IPS-20b (cell line): ENCODE results near the gene PTCH2.
A peak's percentile ranks its signal among the peaks of the same experiment; 100 is the strongest.

ENCODE experiments used
- H3K27ac ChIP-seq: one replicate; pipeline ENCODE4 v1.5.1; 2013; ENCODE audit warnings: low read length
- H3K27me3 ChIP-seq: 2 replicates; pipeline ENCODE4 v1.6.1; 2013; ENCODE audit warnings: mild to moderate bottlenecking, low read length, inconsistent platforms; ENCODE audit not compliant: insufficient read depth
- H3K36me3 ChIP-seq: 2 replicates; pipeline ENCODE4 v1.6.1; 2013; ENCODE audit warnings: low read depth, mild to moderate bottlenecking, inconsistent platforms, low read length, moderate library complexity; ENCODE audit not compliant: insufficient read depth
- H3K4me1 ChIP-seq: 2 replicates; pipeline ENCODE4 v1.6.1; 2013; ENCODE audit warnings: mild to moderate bottlenecking, control low read depth, inconsistent platforms, low read length, moderate library complexity; ENCODE audit not compliant: insufficient read depth
- H3K4me3 ChIP-seq: 2 replicates; pipeline ENCODE4 v1.5.1; 2013; ENCODE audit warnings: mild to moderate bottlenecking, low read length, inconsistent platforms
- H3K9ac ChIP-seq: 2 replicates; pipeline ENCODE4 v1.6.1; 2013; ENCODE audit warnings: low read depth, mild to moderate bottlenecking, inconsistent platforms, low read length, moderate library complexity
- H3K9me3 ChIP-seq: 2 replicates; pipeline ENCODE4 v1.6.1; 2013; ENCODE audit warnings: mild to moderate bottlenecking, low read depth, low read length, inconsistent platforms; ENCODE audit not compliant: insufficient read depth

PTCH2 gene

GRCh38 chr1:44790968-44791801, 51.9 kb downstream of the PTCH2 start:
- no peak overlapping the region for H3K27ac ChIP-seq
- peaks cover 7% of the 10 kb centered on the region for H3K27me3 ChIP-seq
- H3K4me1 ChIP-seq, result peaks cover 11% of the 10 kb centered on the region; the same call in 1 of the 2 replicates
- no peaks in the 10 kb centered on the region for H3K36me3 ChIP-seq
- H3K4me3 ChIP-seq, result no peak overlapping the region
- H3K9ac ChIP-seq, result no peak overlapping the region
- H3K9me3 ChIP-seq, result no peaks in the 10 kb centered on the region

GRCh38 chr1:44788120-44788860, 54.8 kb downstream of the PTCH2 start, which contains the start of gene BEST4:
TSS of gene BEST4 (minus strand) at chr1:44788170. CDS start at chr1:44787705, 465 bp downstream.
- Histone ChIP-seq H3K9ac (no peak within 1 kb of the TSS), H3K27ac (no peak within 1 kb of the TSS), H3K4me3 (no peak within 1 kb of the TSS), H3K9me3 (no peaks in the 10 kb centered on the region), H3K36me3 (no peaks in the 10 kb centered on the region), H3K4me1 (peaks cover 18% of the 10 kb centered on the region; the same call in 1 of the 2 replicates), H3K27me3 (peaks cover 23% of the 10 kb centered on the region)

GRCh38 chr1:44787506-44787905, 55.5 kb downstream of the PTCH2 start:
- Histone ChIP-seq H3K4me1 (peaks cover 18% of the 10 kb centered on the region; the same call in 1 of the 2 replicates), H3K9me3 (no peaks in the 10 kb centered on the region), H3K4me3 (no peak overlapping the region), H3K27ac (no peak overlapping the region), H3K9ac (no peak overlapping the region), H3K27me3 (peaks cover 23% of the 10 kb centered on the region), H3K36me3 (no peaks in the 10 kb centered on the region)

GRCh38 chr1:44786841-44787426, 56.1 kb downstream of the PTCH2 start:
- peak overlapping the region; percentile 75; the same call in 1 of the 2 replicates for H3K9ac ChIP-seq
- peaks cover 23% of the 10 kb centered on the region for H3K27me3 ChIP-seq
- peaks cover 18% of the 10 kb centered on the region; the same call in 1 of the 2 replicates for H3K4me1 ChIP-seq
- H3K4me3 ChIP-seq, result peak overlapping the region; percentile 66; the same call in 1 of the 2 replicates
- H3K9me3 ChIP-seq, result no peaks in the 10 kb centered on the region
- H3K36me3 ChIP-seq, result no peaks in the 10 kb centered on the region
- H3K27ac ChIP-seq, result no peak overlapping the region

GRCh38 chr1:44786138-44786840, 56.8 kb downstream of the PTCH2 start:
- peaks cover 3% of the 10 kb centered on the region; the same call in 1 of the 2 replicates for H3K36me3 ChIP-seq
- H3K4me3 ChIP-seq, result peak overlapping the region; percentile 66
- H3K4me1 ChIP-seq, result peaks cover 18% of the 10 kb centered on the region; the same call in 1 of the 2 replicates

GRCh38 chr1:44785501-44786137, 57.4 kb downstream of the PTCH2 start:
- Histone ChIP-seq H3K4me3 (peak overlapping the region; percentile 66; the same call in 1 of the 2 replicates), H3K4me1 (peaks cover 18% of the 10 kb centered on the region; the same call in 1 of the 2 replicates), H3K36me3 (peaks cover 9% of the 10 kb centered on the region; the same call in 1 of the 2 replicates), H3K27me3 (peaks cover 23% of the 10 kb centered on the region), H3K9ac (peak overlapping the region; percentile 75; the same call in 1 of the 2 replicates), H3K27ac (no peak overlapping the region), H3K9me3 (no peaks in the 10 kb centered on the region)

More at GRCh38 chr1:44786138-44786840, 56.8 kb downstream of the PTCH2 start:
- Histone ChIP-seq H3K9me3 (no peaks in the 10 kb centered on the region), H3K9ac (peak overlapping the region; percentile 75; the same call in 1 of the 2 replicates), H3K27ac (no peak overlapping the region), H3K27me3 (peaks cover 23% of the 10 kb centered on the region)

- H3K27me3 ChIP-seq, result peaks cover 23% of the 10 kb centered on the region
- H3K36me3 ChIP-seq, result peaks cover 13% of the 10 kb centered on the region; the same call in 1 of the 2 replicates
- no peak overlapping the region for H3K27ac ChIP-seq
- H3K9ac ChIP-seq, result no peak overlapping the region
- peaks cover 18% of the 10 kb centered on the region; the same call in 1 of the 2 replicates for H3K4me1 ChIP-seq
- H3K9me3 ChIP-seq, result no peaks in the 10 kb centered on the region
- H3K4me3 ChIP-seq, result peak overlapping the region; percentile 64
These were observed 58.0 kb downstream of the PTCH2 start for GRCh38 chr1:44785029-44785380.

- Histone ChIP-seq H3K9me3 (no peaks in the 10 kb centered on the region), H3K4me1 (peaks cover 15% of the 10 kb centered on the region; the same call in 1 of the 2 replicates), H3K9ac (peak overlapping the region; percentile 72; the same call in 1 of the 2 replicates), H3K36me3 (peaks cover 20% of the 10 kb centered on the region), H3K4me3 (peak overlapping the region; percentile 64), H3K27ac (no peak overlapping the region), H3K27me3 (peaks cover 23% of the 10 kb centered on the region)
These were observed 58.7 kb downstream of the PTCH2 start for GRCh38 chr1:44784094-44785028.

- H3K9ac ChIP-seq, result peak overlapping the region; percentile 66; the same call in 1 of the 2 replicates
- peaks cover 27% of the 10 kb centered on the region for H3K36me3 ChIP-seq
- H3K4me3 ChIP-seq, result peak overlapping the region; percentile 53
- no peaks in the 10 kb centered on the region for H3K9me3 ChIP-seq
- H3K27me3 ChIP-seq, result peaks cover 23% of the 10 kb centered on the region
- H3K27ac ChIP-seq, result no peak overlapping the region
- H3K4me1 ChIP-seq, result peaks cover 15% of the 10 kb centered on the region; the same call in 1 of the 2 replicates
These were observed 59.4 kb downstream of the PTCH2 start for GRCh38 chr1:44783697-44784093.
